SK-N-SH treated with all-trans-retinoic acid at 6 μM for 48 hours (cell line): ENCODE measurements around the gene SMC6.

Experiments
- ATAC-seq: fragments of 200-7000 bp; cut with Tn5 transposase; 3 replicates; pipeline ENCODE4 v1.9.1; 2020; ENCODE audit warnings: mild to moderate bottlenecking, moderate library complexity
- ARNTL ChIP-seq: fragments of 450-650 bp; formaldehyde crosslinking; IDR thresholded peaks from 2 replicates; pipeline ENCODE4 v1.5.0; 2020; ENCODE audit warnings: low read depth, mild to moderate bottlenecking, moderate library complexity, borderline replicate concordance
- BACH2 ChIP-seq: fragments of 250-450 bp; sonication (Bioruptor Pico); IDR thresholded peaks from 2 replicates; pipeline ENCODE4 v1.9.0; 2021; ENCODE audit warnings: mild to moderate bottlenecking, borderline replicate concordance
- CREB5 ChIP-seq: fragments of 250-450 bp; sonication (Bioruptor Pico); IDR thresholded peaks from 2 replicates; pipeline ENCODE4 v1.5.1; 2020; ENCODE audit warnings: low read depth, mild to moderate bottlenecking, moderate library complexity
- CSDC2 ChIP-seq: fragments of 250-450 bp; sonication (Bioruptor Pico); IDR thresholded peaks from 2 replicates; pipeline ENCODE4 v1.5.0; 2020; ENCODE audit warnings: mild to moderate bottlenecking, moderate library complexity
- CSRNP3 ChIP-seq: fragments of 250-450 bp; sonication (Bioruptor Pico); IDR thresholded peaks from 2 replicates; pipeline ENCODE4 v1.5.1; 2021; ENCODE audit warnings: mild to moderate bottlenecking, moderate library complexity
- ESRRG ChIP-seq: fragments of 250-450 bp; sonication (Bioruptor Pico); IDR thresholded peaks from 2 replicates; pipeline ENCODE4 v1.6.1; 2021; ENCODE audit warnings: mild to moderate bottlenecking
- GLIS3 ChIP-seq: fragments of 250-450 bp; sonication (Bioruptor Pico); IDR thresholded peaks from 2 replicates; pipeline ENCODE4 v1.5.0; 2020; ENCODE audit warnings: mild to moderate bottlenecking, moderate library complexity
- ISL1 ChIP-seq: fragments of 250-450 bp; sonication (Bioruptor Pico); IDR thresholded peaks from 2 replicates; pipeline ENCODE4 v2.1.2; 2022; ENCODE audit warnings: mild to moderate bottlenecking, moderate library complexity
- OSR1 ChIP-seq: fragments of 250-450 bp; sonication (Bioruptor Pico); IDR thresholded peaks from 2 replicates; pipeline ENCODE4 v1.8.0; 2022; ENCODE audit warnings: moderate library complexity, mild to moderate bottlenecking, inconsistent platforms
- PATZ1 ChIP-seq: fragments of 250-450 bp; sonication (Bioruptor Pico); IDR thresholded peaks from 2 replicates; pipeline ENCODE4 v1.8.0; 2020; ENCODE audit warnings: mild to moderate bottlenecking, moderate library complexity, borderline replicate concordance
- POU6F1 ChIP-seq: fragments of 250-450 bp; sonication (Bioruptor Pico); IDR thresholded peaks from 2 replicates; pipeline ENCODE4 v1.8.0; 2021; ENCODE audit warnings: low read depth, mild to moderate bottlenecking, moderate library complexity, borderline replicate concordance
- PPARA ChIP-seq: fragments of 250-450 bp; sonication (Bioruptor Pico); IDR thresholded peaks from 2 replicates; pipeline ENCODE4 v1.5.0; 2020; ENCODE audit warnings: mild to moderate bottlenecking, borderline replicate concordance
- RARB ChIP-seq: fragments of 250-450 bp; sonication (Bioruptor Pico); IDR thresholded peaks from 2 replicates; pipeline ENCODE4 v1.8.0; 2021; ENCODE audit warnings: mild to moderate bottlenecking, moderate library complexity
- TCF4 ChIP-seq: fragments of 250-450 bp; sonication (Bioruptor Pico); IDR thresholded peaks from 2 replicates; pipeline ENCODE4 v1.8.0; 2021; ENCODE audit warnings: mild to moderate bottlenecking, moderate library complexity, borderline replicate concordance
- TOX ChIP-seq: fragments of 250-450 bp; sonication (Bioruptor Pico); IDR thresholded peaks from 2 replicates; pipeline ENCODE4 v1.8.0; 2021; ENCODE audit warnings: mild to moderate bottlenecking, moderate library complexity, borderline replicate concordance
- TSHZ2 ChIP-seq: fragments of 250-450 bp; sonication (Bioruptor Pico); IDR thresholded peaks from 2 replicates; pipeline ENCODE4 v1.5.0; 2020; ENCODE audit warnings: mild to moderate bottlenecking, moderate library complexity
- ZFP3 ChIP-seq: fragments of 250-450 bp; sonication (Bioruptor Pico); IDR thresholded peaks from 2 replicates; pipeline ENCODE4 v1.5.0; 2020; ENCODE audit warnings: mild to moderate bottlenecking, moderate library complexity
- ZFP30 ChIP-seq: fragments of 450-650 bp; formaldehyde crosslinking; IDR thresholded peaks from 2 replicates; pipeline ENCODE4 v1.5.0; 2022; ENCODE audit warnings: mild to moderate bottlenecking, moderate library complexity
- ZNF565 ChIP-seq: fragments of 450-650 bp; formaldehyde crosslinking; conservative IDR thresholded peaks from 2 replicates; pipeline ENCODE4 v1.5.0; 2020; ENCODE audit warnings: low read depth, mild to moderate bottlenecking, moderate library complexity
- ZNF8 ChIP-seq: fragments of 450-650 bp; formaldehyde crosslinking; IDR thresholded peaks from 2 replicates; pipeline ENCODE4 v1.5.0; 2020; ENCODE audit warnings: mild to moderate bottlenecking, moderate library complexity

The SMC6 gene

GRCh38 chr2:17753803-17754663 lies at the start of gene SMC6, which contains the start of gene GEN1:
TSS of gene SMC6 (minus strand) at chr2:17753810. CDS start at chr2:17745946, 7,864 bp downstream.
TSS of gene GEN1 (plus strand) at chr2:17754138. CDS start at chr2:17759944, 5,806 bp downstream.
- peak; percentile 87 for ATAC-seq
- TF ChIP-seq GLIS3 (no peak), ARNTL (CRISPR knock-in tag) (no peak), RARB (CRISPR knock-in tag) (no peak), TCF4 (CRISPR knock-in tag) (no peak), ZFP30 (CRISPR knock-in tag) (no peak), POU6F1 (CRISPR knock-in tag) (no peak), CREB5 (CRISPR knock-in tag) (no peak), ISL1 (CRISPR knock-in tag) (no peak), ZNF565 (CRISPR knock-in tag) (no peak), ESRRG (CRISPR knock-in tag) (no peak), BACH2 (CRISPR knock-in tag) (no peak), ZNF8 (no peak), PATZ1 (peak; percentile 64; the same call in 1 of the 2 replicates), ZFP3 (CRISPR knock-in tag) (no peak), CSDC2 (CRISPR knock-in tag) (peak; percentile 36; the same call in 1 of the 2 replicates), PPARA (CRISPR knock-in tag) (no peak)

GRCh38 chr2:17800693-17801458 lies 47.3 kb upstream of the SMC6 start:
- ATAC-seq: no peak
- TF ChIP-seq ISL1 (CRISPR knock-in tag) (no peak), ZFP3 (CRISPR knock-in tag) (no peak), TCF4 (CRISPR knock-in tag) (no peak), BACH2 (CRISPR knock-in tag) (no peak), POU6F1 (CRISPR knock-in tag) (no peak), OSR1 (CRISPR knock-in tag) (no peak), CSRNP3 (no peak)

GRCh38 chr2:17800219-17800618 lies 46.6 kb upstream of the SMC6 start:
- ATAC-seq: no peak; the same call in 2 of the 3 replicates
- TF ChIP-seq PATZ1: no peak
- TF ChIP-seq CSRNP3: no peak
- no peak for TF ChIP-seq ZFP30 (CRISPR knock-in tag)
- no peak for TF ChIP-seq TSHZ2 (CRISPR knock-in tag)
- TF ChIP-seq TCF4 (CRISPR knock-in tag): no peak
- no peak for TF ChIP-seq TOX
